Ectodermal cell (in vitro differentiated cells): ENCODE data around the gene NXPE1.

Experiments
- H3K27ac ChIP-seq: 2 replicates; pipeline ENCODE4 v1.7.0; 2013; ENCODE audit warnings: mild to moderate bottlenecking, low read depth, low read length; ENCODE audit not compliant: insufficient read depth, poor library complexity, severe bottlenecking
- H3K27me3 ChIP-seq: 2 replicates; pipeline ENCODE4 v1.7.0; 2013; ENCODE audit warnings: mild to moderate bottlenecking, low read length; ENCODE audit not compliant: insufficient read depth, control insufficient read depth, poor library complexity, severe bottlenecking
- H3K36me3 ChIP-seq: one replicate; pipeline ENCODE4 v1.7.0; 2013; ENCODE audit warnings: low read length; ENCODE audit not compliant: control insufficient read depth, insufficient read depth
- H3K4me1 ChIP-seq: one replicate; pipeline ENCODE4 v1.7.0; 2013; ENCODE audit warnings: low read length; ENCODE audit not compliant: control insufficient read depth, insufficient read depth
- H3K4me3 ChIP-seq: 2 replicates; pipeline ENCODE4 v1.7.0; 2013; ENCODE audit warnings: low read depth, low read length, control low read depth; ENCODE audit not compliant: insufficient read depth
- H3K9me3 ChIP-seq: 2 replicates; pipeline ENCODE4 v1.7.0; 2013; ENCODE audit warnings: mild to moderate bottlenecking, low read length, moderate library complexity; ENCODE audit not compliant: control insufficient read depth
- WGBS, 2 experiments: methylation state at CpG; one replicate each; pipeline ENCODE4 v1.1.7; 2013; ENCODE audit warnings: missing lambda C conversion rate in 2 of 2; 5-methylcytosine and 5-hydroxymethylcytosine counted together

NXPE1 gene

DNA sequence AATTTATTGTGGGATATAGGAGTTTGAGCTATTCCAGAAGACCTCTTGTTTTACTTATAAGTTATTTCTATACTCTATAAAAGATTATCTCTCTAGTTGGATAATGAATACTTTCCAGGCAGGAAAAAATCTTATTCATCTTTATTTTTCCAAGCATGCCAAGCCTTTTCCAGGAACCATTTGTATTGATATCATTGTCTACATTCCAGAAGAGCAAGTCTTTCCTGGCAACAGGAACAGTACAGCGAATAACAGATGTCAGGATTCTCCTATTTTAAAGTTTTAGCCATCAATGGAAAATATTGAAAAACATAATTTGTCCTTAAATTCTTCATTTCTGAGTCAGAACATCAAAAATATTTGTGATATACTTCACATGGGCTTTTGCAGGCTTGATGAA, 5.2 kb upstream of the NXPE1 start:
- Histone ChIP-seq H3K27ac (no peak overlapping the region), H3K4me3 (no peak overlapping the region), H3K9me3 (no peaks in the 10 kb centered on the region), H3K27me3 (no peaks in the 10 kb centered on the region), H3K4me1 (no peaks in the 10 kb centered on the region), H3K36me3 (no peaks in the 10 kb centered on the region)
- 100% methylated on average over 1 of the region's 1 CpG; no CpG with 5 or more reads in 1 of the 2 experiments for WGBS, 2 experiments

- H3K9me3 ChIP-seq: no peaks in the 10 kb centered on the region
- no peaks in the 10 kb centered on the region for H3K27me3 ChIP-seq
- 87 to 100% methylated on average over 2 of the region's 2 CpGs for WGBS, 2 experiments
- no peak overlapping the region for H3K4me3 ChIP-seq
- no peaks in the 10 kb centered on the region for H3K36me3 ChIP-seq
- no peaks in the 10 kb centered on the region for H3K4me1 ChIP-seq
- no peak overlapping the region for H3K27ac ChIP-seq
Measured at GRCh38 chr11:114563077-114563476, 3.4 kb upstream of the NXPE1 start.

DNA sequence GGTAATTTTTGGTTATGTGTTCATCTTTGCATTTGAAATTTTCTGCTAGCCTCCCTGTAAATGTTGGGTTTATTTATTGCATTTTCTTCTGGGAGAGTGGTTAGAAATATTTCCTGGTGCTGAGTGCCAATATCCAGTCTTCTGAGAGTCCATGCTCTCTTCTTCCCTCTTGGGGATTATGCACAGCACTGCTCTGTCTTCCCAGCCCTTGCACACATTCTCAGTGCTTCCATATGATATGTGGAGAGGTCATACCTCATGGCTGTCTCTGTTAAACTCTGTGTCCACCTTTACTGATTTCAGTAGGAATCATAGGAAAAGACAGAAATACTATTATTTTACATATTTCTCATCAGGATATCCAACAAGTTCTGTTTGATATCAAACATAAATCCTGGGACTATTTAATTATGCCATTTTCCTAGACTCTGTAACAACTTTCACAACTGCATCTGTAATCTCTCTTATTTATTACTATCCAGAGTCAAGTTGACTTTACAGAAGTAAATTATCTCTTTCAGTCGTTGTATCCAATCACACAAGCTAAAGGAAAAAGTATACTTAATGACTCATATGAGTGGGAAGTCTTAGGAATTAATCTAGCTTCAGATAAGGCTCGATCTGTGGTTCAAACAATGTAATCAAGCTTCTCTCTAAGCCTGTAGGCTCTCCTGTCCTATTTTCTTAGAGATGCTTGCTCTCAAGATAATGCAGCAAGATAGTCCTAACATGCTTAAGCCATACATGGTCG, 2.7 kb upstream of the NXPE1 start:
- no peak overlapping the region for H3K4me3 ChIP-seq
- no peaks in the 10 kb centered on the region for H3K27me3 ChIP-seq
- no peaks in the 10 kb centered on the region for H3K36me3 ChIP-seq
- no peaks in the 10 kb centered on the region for H3K9me3 ChIP-seq
- H3K27ac ChIP-seq: no peak overlapping the region
- 97% methylated on average over 2 of the region's 3 CpGs for WGBS, 2 experiments
- no peaks in the 10 kb centered on the region for H3K4me1 ChIP-seq

DNA sequence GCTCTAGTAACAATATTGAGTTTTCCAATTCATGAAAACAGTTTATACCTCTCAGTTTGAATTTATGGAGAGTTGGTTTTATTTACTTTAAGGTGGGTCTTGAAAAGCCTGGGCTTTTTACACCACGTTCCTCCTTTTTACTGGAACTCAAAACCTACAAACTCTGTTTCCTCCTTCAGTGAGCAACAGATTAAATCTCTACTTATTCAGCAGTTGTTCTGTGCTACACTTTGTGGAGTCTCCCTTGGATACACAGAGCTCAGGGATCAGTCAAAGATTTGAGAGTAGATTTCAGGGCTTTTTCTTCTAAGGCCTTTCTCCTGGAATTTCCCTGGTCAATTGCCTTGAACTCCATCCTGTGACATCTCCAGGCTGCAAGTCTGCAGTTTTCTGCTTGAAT, 3.5 kb downstream of the NXPE1 start:
- Histone ChIP-seq H3K4me3 (no peak overlapping the region), H3K27ac (no peak overlapping the region), H3K27me3 (no peaks in the 10 kb centered on the region), H3K4me1 (no peaks in the 10 kb centered on the region), H3K36me3 (no peaks in the 10 kb centered on the region), H3K9me3 (no peaks in the 10 kb centered on the region)
- WGBS, 2 experiments: 86 to 92% methylated on average over 1 of the region's 1 CpG

DNA sequence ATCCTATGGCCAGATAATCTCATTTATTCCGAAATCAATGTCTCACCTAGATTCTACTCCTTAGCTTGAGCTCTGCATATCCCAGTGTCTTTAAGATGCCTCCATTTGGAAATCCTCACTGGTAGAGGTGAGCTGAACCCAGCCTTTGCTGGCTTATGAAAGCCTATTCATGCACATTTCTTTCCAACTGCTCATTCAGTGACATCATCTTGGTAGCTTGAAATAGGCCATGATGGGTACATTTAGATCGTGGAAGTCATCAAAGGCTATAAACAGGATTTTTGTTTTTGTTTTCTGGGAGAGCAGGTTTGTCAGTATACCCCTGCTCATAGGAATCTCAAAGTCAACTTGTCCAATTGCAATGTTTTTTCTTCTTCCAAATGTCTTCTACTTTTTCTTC, 6.0 kb downstream of the NXPE1 start:
- Histone ChIP-seq H3K4me3 (no peak overlapping the region), H3K27ac (no peak overlapping the region), H3K9me3 (no peaks in the 10 kb centered on the region), H3K4me1 (no peaks in the 10 kb centered on the region), H3K36me3 (no peaks in the 10 kb centered on the region), H3K27me3 (no peaks in the 10 kb centered on the region)
- WGBS, 2 experiments: 89 to 92% methylated on average over 2 of the region's 2 CpGs

- Histone ChIP-seq H3K9me3 (no peaks in the 10 kb centered on the region), H3K27me3 (no peaks in the 10 kb centered on the region), H3K36me3 (no peaks in the 10 kb centered on the region), H3K4me1 (no peaks in the 10 kb centered on the region), H3K27ac (no peak overlapping the region), H3K4me3 (no peak overlapping the region)
- 94 to 97% methylated on average over 4 of the region's 4 CpGs for WGBS, 2 experiments
Measured at GRCh38 chr11:114551060-114551459, 8.6 kb downstream of the NXPE1 start.

GRCh38 chr11:114525682-114526081, 34.0 kb downstream of the NXPE1 start:
- Histone ChIP-seq H3K27me3 (no peaks in the 10 kb centered on the region), H3K27ac (no peak overlapping the region), H3K4me1 (no peaks in the 10 kb centered on the region), H3K36me3 (no peaks in the 10 kb centered on the region), H3K9me3 (no peaks in the 10 kb centered on the region), H3K4me3 (no peak overlapping the region)
- WGBS, 2 experiments: 85 to 87% methylated on average over 2 of the region's 2 CpGs

DNA sequence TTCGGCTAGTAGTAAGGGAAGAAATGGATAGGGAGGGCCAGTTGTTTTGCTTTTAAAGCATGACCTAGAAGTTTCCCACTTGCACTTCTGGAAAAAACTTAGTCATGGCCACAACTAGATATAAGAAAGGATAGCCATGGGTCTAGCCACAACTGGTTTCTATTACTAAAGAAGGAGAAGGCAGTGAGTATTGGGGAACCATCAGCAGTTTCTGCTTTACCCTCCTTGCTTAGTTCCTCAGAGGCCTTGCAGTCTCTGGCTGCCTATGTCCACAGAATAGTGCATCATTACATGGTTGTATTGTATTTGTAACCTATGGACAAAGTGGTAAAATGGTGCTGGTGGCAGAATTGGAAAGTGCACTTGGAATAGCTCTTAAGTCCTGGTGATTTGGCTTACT, 35.6 kb downstream of the NXPE1 start:
- Histone ChIP-seq H3K4me3 (no peak overlapping the region), H3K27me3 (no peaks in the 10 kb centered on the region), H3K36me3 (no peaks in the 10 kb centered on the region), H3K27ac (no peak overlapping the region), H3K9me3 (no peaks in the 10 kb centered on the region), H3K4me1 (no peaks in the 10 kb centered on the region)
- 91 to 100% methylated on average over 1 of the region's 1 CpG for WGBS, 2 experiments

DNA sequence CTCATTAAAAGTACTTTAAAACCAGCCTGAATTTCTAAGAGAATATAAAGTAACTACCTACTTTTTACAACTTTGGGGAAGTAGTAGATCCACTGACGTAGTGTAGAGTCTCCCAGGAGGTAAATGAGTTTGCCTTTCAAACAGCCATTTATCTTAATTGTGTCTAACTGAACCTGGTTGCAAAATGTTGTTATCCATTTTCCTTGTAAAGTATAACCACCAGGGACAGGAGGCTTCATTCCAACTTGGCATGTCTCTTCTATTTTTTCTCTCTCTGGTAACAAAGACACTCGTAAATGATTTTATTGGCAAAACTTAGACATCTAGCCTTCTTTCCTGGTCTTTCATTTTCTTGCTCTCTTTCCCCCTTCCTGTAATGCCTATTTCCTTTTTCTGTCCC, 36.9 kb downstream of the NXPE1 start:
- Histone ChIP-seq H3K4me1 (no peaks in the 10 kb centered on the region), H3K9me3 (no peaks in the 10 kb centered on the region), H3K36me3 (no peaks in the 10 kb centered on the region), H3K27ac (no peak overlapping the region), H3K4me3 (no peak overlapping the region), H3K27me3 (no peaks in the 10 kb centered on the region)
- 93 to 96% methylated on average over 1 to 2 of the region's 2 CpGs for WGBS, 2 experiments

- Histone ChIP-seq H3K9me3 (no peaks in the 10 kb centered on the region), H3K4me1 (no peaks in the 10 kb centered on the region), H3K4me3 (no peak overlapping the region), H3K27me3 (no peaks in the 10 kb centered on the region), H3K36me3 (no peaks in the 10 kb centered on the region), H3K27ac (no peak overlapping the region)
- WGBS, 2 experiments: 85 to 90% methylated on average over 2 of the region's 2 CpGs
Measured at GRCh38 chr11:114511538-114511937, 48.1 kb downstream of the NXPE1 start.

GRCh38 chr11:114511079-114511478, 48.6 kb downstream of the NXPE1 start:
- Histone ChIP-seq H3K36me3 (no peaks in the 10 kb centered on the region), H3K9me3 (no peaks in the 10 kb centered on the region), H3K4me1 (no peaks in the 10 kb centered on the region), H3K4me3 (no peak overlapping the region), H3K27me3 (no peaks in the 10 kb centered on the region), H3K27ac (no peak overlapping the region)
- WGBS, 2 experiments: 92 to 94% methylated on average over 7 of the region's 7 CpGs
